ENCODE results near the gene CKS2. TPM values are rescaled to one million over a fixed set of nuclear protein-coding genes. Genes with fewer than 3 reads are reported as not detected.

CKS2 gene
- total RNA-seq, 1 experiment from 2014 or later = 90.4 TPM

DNA sequence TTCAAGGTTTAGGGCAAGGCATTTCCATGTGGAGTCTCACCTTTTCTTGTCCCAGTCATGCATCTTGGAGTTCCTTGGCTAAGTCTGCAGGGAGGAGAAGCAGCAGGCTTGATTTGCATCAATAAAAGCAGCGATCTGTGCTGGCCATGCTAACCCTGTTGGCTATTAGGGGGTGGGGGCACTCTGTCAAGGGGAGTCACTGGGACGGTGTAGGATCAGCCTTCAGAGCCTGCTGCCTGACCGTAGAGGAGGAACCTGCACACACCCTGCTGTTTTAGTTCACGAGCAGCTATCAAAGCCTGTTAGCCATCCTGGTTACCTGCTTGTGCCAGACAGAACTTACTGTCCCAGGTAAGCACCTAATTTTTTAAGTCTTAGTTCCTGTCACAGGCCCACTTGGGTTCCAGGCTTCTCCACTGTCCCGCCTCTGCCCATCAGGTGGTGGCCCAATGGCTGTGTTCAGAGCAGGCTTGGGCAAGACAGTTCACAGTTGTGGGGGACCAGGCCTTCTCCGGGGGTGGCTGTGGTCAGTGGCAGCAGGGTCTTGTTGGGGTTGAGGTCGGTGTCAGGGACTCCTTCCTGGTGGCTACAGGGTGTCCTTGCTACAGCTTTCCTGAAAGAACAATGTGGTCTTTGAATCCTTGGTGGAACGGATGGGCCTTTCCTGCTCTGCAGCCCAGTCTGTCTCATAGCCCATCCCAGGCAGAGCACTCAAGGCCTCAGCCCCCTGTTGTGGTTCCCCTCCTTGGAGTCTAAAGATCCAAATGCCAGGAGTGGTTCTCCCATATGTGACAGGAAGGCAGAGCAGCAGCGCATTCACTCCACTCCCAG lies 51.0 kb downstream of the CKS2 start:
- no peak for DNase-seq (ENCODE audit: unreplicated experiment)
- Mint-ChIP-seq H3K4me1 (ENCODE audit: insufficient read depth, unreplicated experiment) (no peaks in the 10 kb centered on the region), H3K36me3 (ENCODE audit: insufficient read depth, unreplicated experiment) (peaks cover 40% of the 10 kb centered on the region), H3K9me3 (ENCODE audit: unreplicated experiment) (no peaks in the 10 kb centered on the region), H3K4me3 (ENCODE audit: unreplicated experiment) (no peak overlapping the region), H3K27ac (ENCODE audit: low read depth, unreplicated experiment) (no peak overlapping the region), H3K27me3 (ENCODE audit: insufficient read depth, unreplicated experiment) (no peaks in the 10 kb centered on the region)
- POLR2A ChIA-PET = no interaction called here
- CTCF ChIA-PET = interaction anchor here (0.6 to 2.5 kb wide), 2 partner anchors 82 to 187 kb away, joined by 3 to 7 read pairs; no protein-coding TSS in a partner anchor
- no TSS peak for BruUV-seq (replicated peaks)
- intact Hi-C loops (cut with micrococcal nuclease) = no loop called here
- TF ChIP-seq, protein P1, sequence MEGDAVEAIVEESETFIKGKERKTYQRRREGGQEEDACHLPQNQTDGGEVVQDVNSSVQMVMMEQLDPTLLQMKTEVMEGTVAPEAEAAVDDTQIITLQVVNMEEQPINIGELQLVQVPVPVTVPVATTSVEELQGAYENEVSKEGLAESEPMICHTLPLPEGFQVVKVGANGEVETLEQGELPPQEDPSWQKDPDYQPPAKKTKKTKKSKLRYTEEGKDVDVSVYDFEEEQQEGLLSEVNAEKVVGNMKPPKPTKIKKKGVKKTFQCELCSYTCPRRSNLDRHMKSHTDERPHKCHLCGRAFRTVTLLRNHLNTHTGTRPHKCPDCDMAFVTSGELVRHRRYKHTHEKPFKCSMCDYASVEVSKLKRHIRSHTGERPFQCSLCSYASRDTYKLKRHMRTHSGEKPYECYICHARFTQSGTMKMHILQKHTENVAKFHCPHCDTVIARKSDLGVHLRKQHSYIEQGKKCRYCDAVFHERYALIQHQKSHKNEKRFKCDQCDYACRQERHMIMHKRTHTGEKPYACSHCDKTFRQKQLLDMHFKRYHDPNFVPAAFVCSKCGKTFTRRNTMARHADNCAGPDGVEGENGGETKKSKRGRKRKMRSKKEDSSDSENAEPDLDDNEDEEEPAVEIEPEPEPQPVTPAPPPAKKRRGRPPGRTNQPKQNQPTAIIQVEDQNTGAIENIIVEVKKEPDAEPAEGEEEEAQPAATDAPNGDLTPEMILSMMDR (IDR thresholded peaks at IDR 0.05; ENCODE audit: unreplicated experiment) = no peak

DNA sequence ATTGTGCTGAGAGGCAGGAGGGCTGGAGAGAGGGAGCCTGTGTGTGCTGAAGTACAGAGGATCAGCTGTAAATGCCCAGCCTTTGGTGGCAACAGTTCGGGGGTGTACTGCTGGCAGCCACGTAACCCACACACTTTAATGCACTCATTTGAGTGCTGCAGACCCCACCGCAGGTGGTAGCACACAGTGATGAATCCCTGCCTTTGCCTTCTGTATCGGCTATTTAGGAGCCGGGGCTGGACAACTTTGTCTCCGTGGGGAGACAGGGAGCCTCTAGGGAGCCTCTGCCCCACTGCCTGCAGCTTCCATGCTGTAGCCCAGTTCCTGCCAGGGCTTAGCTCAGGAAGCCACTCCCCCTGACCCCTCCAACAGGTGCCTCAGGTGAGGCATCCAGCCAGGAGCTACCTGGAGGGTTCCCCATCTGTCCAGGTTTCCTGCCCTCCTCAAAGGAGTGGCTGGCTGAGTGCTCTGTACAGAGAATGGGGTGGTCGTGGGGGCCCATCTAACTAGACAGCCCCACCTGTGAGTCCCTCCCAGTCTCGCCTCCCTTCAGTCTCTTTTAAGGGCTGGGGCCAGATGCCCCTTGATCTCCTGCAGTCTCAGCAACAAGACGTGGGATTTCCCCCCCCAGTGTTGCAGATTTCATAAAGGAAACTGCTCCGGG lies 51.8 kb downstream of the CKS2 start:
- CTCF ChIA-PET = interaction anchor here (2.5 kb wide), 1 partner anchor 186 kb away, joined by 7 read pairs; no protein-coding TSS in a partner anchor
- Mint-ChIP-seq H3K27ac (ENCODE audit: low read depth, unreplicated experiment) (no peak overlapping the region), H3K27me3 (ENCODE audit: insufficient read depth, unreplicated experiment) (no peaks in the 10 kb centered on the region), H3K36me3 (ENCODE audit: insufficient read depth, unreplicated experiment) (peaks cover 38% of the 10 kb centered on the region), H3K9me3 (ENCODE audit: unreplicated experiment) (no peaks in the 10 kb centered on the region), H3K4me1 (ENCODE audit: insufficient read depth, unreplicated experiment) (no peaks in the 10 kb centered on the region), H3K4me3 (ENCODE audit: unreplicated experiment) (no peak overlapping the region)
- TF ChIP-seq, protein P1 (IDR thresholded peaks at IDR 0.05; ENCODE audit: unreplicated experiment) = no peak
- BruUV-seq (replicated peaks) = no TSS peak
- no peak for DNase-seq (ENCODE audit: unreplicated experiment)
- intact Hi-C loops (cut with micrococcal nuclease) = no loop called here
- POLR2A ChIA-PET = no interaction called here

DNA sequence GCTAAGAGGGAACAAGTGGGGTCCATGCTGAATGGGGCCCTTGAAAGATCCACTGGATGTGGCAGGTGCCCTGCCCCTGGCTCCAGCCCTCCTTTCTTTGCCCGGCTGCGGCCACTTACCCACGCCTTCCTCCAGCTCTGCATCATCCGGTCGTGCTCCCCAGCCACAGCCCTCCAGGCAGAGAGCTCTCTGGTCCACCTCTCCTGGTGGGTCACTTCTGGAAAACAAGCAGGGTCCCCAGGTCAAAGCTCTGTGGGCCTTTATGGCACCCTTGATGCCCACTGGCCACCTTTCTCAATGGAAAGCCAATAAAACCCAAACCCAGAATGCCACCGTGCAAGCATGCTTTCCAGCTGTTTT lies 52.3 kb downstream of the CKS2 start:
- Mint-ChIP-seq H3K36me3 (ENCODE audit: insufficient read depth, unreplicated experiment) (peaks cover 33% of the 10 kb centered on the region), H3K27me3 (ENCODE audit: insufficient read depth, unreplicated experiment) (no peaks in the 10 kb centered on the region), H3K4me3 (ENCODE audit: unreplicated experiment) (no peak overlapping the region), H3K4me1 (ENCODE audit: insufficient read depth, unreplicated experiment) (no peaks in the 10 kb centered on the region), H3K9me3 (ENCODE audit: unreplicated experiment) (no peaks in the 10 kb centered on the region), H3K27ac (ENCODE audit: low read depth, unreplicated experiment) (no peak overlapping the region)
- TF ChIP-seq, protein P1 (IDR thresholded peaks at IDR 0.05; ENCODE audit: unreplicated experiment) = no peak
- no peak for DNase-seq (ENCODE audit: unreplicated experiment)
- CTCF ChIA-PET = interaction anchor here (2.5 kb wide), 1 partner anchor 185 kb away, joined by 7 read pairs; no protein-coding TSS in a partner anchor
- POLR2A ChIA-PET = no interaction called here
- no TSS peak for BruUV-seq (replicated peaks)
- intact Hi-C loops (cut with micrococcal nuclease) = no loop called here

DNA sequence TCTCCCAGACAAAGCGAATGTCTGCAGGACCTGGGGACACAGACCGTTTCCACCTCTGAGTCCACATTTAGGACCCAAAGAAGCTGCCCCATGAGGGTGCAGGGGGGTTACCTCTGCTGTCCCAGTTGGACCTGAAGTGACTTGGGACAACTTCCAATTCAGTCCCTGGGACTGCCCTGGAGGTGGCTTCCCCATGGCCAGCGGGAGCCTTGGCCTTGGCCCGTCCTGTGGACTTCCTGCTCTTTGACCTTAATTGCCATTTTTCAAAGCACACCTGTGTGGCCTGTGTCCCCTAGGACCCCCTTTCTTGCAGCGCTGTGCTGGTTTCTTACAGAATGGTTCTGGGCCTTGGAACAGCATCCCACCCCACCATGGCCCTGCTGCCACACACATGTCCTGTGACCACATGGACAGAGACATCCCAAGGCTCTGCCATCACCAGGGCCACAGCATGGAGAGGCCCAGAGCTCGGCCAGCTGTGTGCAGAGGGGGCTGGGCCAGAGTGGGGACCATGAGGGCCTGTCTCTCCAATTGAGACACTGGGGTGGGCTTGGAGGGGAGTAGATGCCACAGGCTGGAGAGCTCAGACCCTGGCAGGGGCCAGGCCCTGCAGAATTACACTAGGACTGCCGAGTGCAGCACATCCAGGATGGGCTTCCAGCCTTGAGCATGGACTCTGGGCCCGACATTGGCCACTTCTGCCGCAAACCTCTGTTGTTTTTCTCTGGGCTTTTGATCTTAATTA lies 53.1 kb downstream of the CKS2 start:
- no peaks in the 10 kb centered on the region for H3K4me1 Mint-ChIP-seq (ENCODE audit: insufficient read depth, unreplicated experiment)
- no peaks in the 10 kb centered on the region for H3K27me3 Mint-ChIP-seq (ENCODE audit: insufficient read depth, unreplicated experiment)
- intact Hi-C loops (cut with micrococcal nuclease) = no loop called here
- H3K4me3 Mint-ChIP-seq (ENCODE audit: unreplicated experiment) = no peak overlapping the region
- ChIA-PET POLR2A (no interaction called here), CTCF (interaction anchor here (0.6 to 2.5 kb wide), 2 partner anchors 144 to 185 kb away, joined by 3 to 7 read pairs; no protein-coding TSS in a partner anchor)
- no peak for DNase-seq (ENCODE audit: unreplicated experiment)
- H3K36me3 Mint-ChIP-seq (ENCODE audit: insufficient read depth, unreplicated experiment) = peaks cover 29% of the 10 kb centered on the region
- BruUV-seq (replicated peaks) = no TSS peak
- no peak overlapping the region for H3K27ac Mint-ChIP-seq (ENCODE audit: low read depth, unreplicated experiment)
- TF ChIP-seq, protein P1 (IDR thresholded peaks at IDR 0.05; ENCODE audit: unreplicated experiment) = no peak
- H3K9me3 Mint-ChIP-seq (ENCODE audit: unreplicated experiment) = no peaks in the 10 kb centered on the region

Measured in MCF 10A (cell line).